Activated CD8-positive, alpha-beta T cell treated with anti-CD3 and anti-CD28 coated beads, Interleukin-2, amount 10 ng/mL, durations not matched to agents 7 days and 5 days (primary cell): ENCODE measurements around the gene KRTAP5-4. TPM values are rescaled to one million over a fixed set of nuclear protein-coding genes. Genes with fewer than 3 reads are reported as not detected.

ENCODE experiments used
- ATAC-seq: fragments of 150-1000 bp; cut with Tn5 transposase; one replicate; pipeline ENCODE4 v1.10.0; 2021; ENCODE audit warnings: moderate library complexity
- CTCF ChIA-PET: fragments of 350-600 bp; sonication (Branson Sonifier 250); formaldehyde crosslinking; loops from one replicate; lab custom pipeline; 2021; ENCODE audit warnings: antibody characterized with exemption; lab: Charles Lee
- POLR2A ChIA-PET: fragments of 350-600 bp; sonication (Branson Sonifier 250); formaldehyde crosslinking; loops from one replicate; lab custom pipeline; 2021; ENCODE audit warnings: antibody characterized with exemption; lab: Charles Lee
- DNase-seq: peaks from one replicate; pipeline ENCODE4 v3.0.0-alpha.2; 2020
- H3K27ac Mint-ChIP-seq: one replicate; pipeline ENCODE4 v1.8.0; 2021; ENCODE audit warnings: mild to moderate bottlenecking, mixed read lengths
- H3K27me3 Mint-ChIP-seq: one replicate; pipeline ENCODE4 v1.8.0; 2021; ENCODE audit warnings: low read depth, mixed read lengths
- H3K36me3 Mint-ChIP-seq: one replicate; pipeline ENCODE4 v1.8.0; 2021; ENCODE audit warnings: low read depth, mixed read lengths
- H3K4me1 Mint-ChIP-seq: one replicate; pipeline ENCODE4 v1.8.0; 2021; ENCODE audit warnings: low read depth, mixed read lengths
- H3K4me3 Mint-ChIP-seq: one replicate; pipeline ENCODE4 v1.8.0; 2021; ENCODE audit warnings: mild to moderate bottlenecking, mixed read lengths
- H3K9me3 Mint-ChIP-seq: one replicate; pipeline ENCODE4 v1.8.0; 2022; ENCODE audit warnings: mixed read lengths; ENCODE audit not compliant: insufficient read depth
- total RNA-seq, 2 experiments: library from RNA; stranded (reverse); gene quantifications; one replicate each; pipeline ENCODE4 v1.2.3, GENCODE V29; 2021

KRTAP5-4 gene
- total RNA-seq, 2 experiments from 2014 or later, result not detected

DNA sequence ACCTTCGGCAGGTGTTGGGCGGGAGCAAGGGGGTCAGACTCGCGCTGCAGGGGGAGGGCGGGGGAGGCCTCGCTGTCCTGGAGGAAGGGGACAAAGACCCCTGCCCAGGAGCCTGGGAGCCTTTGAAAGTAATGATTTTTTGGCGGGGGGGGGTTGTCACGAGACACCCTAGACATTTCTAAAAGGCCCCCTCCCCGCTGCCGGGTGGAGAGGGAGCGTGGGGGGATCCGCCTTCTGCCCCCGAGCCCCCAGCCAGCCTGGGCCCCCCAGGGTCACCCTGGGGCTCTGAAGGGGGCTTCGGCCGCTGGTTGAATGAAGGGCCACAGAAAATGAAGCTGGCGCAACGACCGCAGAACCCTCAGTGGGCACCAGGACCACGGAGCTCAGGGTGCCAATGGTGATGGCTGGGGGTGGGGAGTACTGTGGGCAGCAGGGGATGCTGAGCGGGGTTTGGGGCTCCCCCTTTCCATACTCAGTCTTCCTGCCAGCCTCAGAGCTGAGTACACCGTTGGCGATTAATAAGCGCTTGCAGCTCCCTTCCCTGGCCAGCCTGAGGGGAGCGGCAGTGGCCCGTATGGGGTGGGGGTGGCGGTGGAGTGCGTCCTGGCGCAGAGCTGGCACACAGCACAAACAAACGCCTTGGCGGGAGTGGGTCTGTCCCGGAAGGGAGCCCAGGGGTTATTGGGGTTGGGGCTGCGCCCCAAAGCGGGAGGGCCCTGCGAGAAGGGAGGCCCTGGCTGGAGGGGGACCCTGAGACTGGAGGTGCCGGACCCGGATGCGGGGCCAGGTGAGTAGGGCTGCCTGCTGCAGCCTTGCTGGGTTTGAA, 48.6 kb downstream of the KRTAP5-4 start:
- Mint-ChIP-seq H3K4me1 (peaks cover 15% of the 10 kb centered on the region), H3K27ac (no peak overlapping the region), H3K9me3 (no peaks in the 10 kb centered on the region), H3K27me3 (peaks cover 34% of the 10 kb centered on the region), H3K4me3 (no peak overlapping the region), H3K36me3 (no peaks in the 10 kb centered on the region)
- CTCF ChIA-PET, result interaction anchor here (1.3 to 4.9 kb wide), 4 partner anchors 9 to 26 kb away, joined by 4 to 48 read pairs (median 26); no protein-coding TSS in a partner anchor
- POLR2A ChIA-PET, result no interaction called here
- no peak for DNase-seq
- no peak for ATAC-seq

DNA sequence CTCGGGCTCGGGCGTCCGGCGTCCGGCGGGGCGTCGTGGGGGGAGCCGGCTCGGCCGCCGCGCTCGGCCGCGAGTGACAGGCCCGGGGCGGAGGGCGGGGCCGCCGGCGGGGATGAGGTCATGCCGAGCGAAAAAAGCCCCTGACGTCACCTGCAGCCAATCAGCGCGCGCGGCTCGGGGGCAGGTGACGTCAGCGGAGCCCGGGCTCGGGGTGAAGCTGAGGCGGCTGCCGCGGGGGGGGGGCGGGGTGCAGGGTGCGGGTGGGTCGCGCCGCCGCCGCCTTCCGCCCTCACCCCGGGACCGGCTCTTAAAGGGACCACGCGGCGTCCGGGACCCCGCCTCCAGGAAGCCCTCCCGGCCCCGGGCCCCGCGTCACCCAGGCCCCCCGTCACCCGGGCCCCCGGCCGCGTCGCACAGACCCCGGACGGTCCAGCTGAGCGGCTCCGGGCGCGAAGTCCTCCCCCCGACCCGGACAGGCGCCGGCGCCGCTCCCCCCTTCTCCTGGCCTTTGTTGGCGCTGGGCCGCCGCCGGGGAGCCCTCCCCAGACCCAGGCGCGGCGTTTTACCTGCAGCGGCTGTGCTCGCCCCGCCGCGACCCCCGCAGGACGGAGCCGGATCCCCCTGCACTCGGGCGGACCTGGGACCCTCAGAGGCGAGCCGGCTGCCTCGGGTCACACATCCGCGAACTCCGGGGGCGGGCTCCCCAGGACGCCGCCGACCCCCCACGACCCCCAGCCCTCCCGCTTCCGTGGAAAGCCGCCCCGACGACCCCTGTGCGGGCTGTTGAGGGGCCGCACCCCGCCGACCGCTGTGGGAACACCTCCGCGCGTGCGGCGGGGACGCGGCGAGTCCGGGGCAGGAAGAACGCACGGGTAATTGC, 49.5 kb downstream of the KRTAP5-4 start, which contains the start of gene DUSP8:
TSS of gene DUSP8 (minus strand) at position 75 of the 880 bp plus-strand sequence. CDS start 6,445 bp downstream, outside the sequence.
- ChIA-PET POLR2A (no interaction called here), CTCF (interaction anchor here (4.9 kb wide), 1 partner anchor 25 kb away, joined by 48 read pairs; no protein-coding TSS in a partner anchor)
- ATAC-seq, result peak; percentile 70
- Mint-ChIP-seq H3K27ac (no peak within 1 kb of the TSS), H3K4me3 (no peak within 1 kb of the TSS), H3K4me1 (peaks cover 15% of the 10 kb centered on the region), H3K36me3 (no peaks in the 10 kb centered on the region), H3K27me3 (peaks cover 32% of the 10 kb centered on the region), H3K9me3 (no peaks in the 10 kb centered on the region)
- peak; percentile 92 for DNase-seq

DNA sequence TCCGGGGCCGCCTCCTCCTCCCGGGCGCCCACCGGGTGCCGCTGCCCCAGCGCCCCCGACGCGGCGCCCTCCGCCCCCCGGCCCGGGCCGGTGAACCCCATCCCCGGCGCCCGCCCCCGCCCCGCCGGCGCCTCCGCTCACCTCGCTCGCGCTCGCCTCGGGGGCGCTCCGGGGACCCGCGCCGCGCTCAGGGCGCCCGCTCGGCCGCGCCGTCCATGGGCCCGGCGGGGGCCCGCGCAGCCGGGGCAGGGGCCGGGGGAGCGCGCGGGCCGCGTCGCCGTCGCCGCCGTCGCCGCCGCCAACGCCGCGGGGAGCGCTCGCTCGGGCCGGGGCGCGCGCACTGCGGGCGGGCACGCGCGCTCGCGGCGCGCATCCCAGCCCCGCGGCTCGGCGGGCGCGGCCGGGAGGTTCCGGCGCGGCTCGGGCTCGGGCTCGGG, 50.2 kb downstream of the KRTAP5-4 start:
- H3K4me1 Mint-ChIP-seq, result peaks cover 15% of the 10 kb centered on the region
- DNase-seq, result no peak
- H3K4me3 Mint-ChIP-seq, result no peak overlapping the region
- ChIA-PET CTCF (no interaction called here), POLR2A (no interaction called here)
- H3K36me3 Mint-ChIP-seq, result no peaks in the 10 kb centered on the region
- H3K9me3 Mint-ChIP-seq, result no peaks in the 10 kb centered on the region
- H3K27ac Mint-ChIP-seq, result no peak overlapping the region
- H3K27me3 Mint-ChIP-seq, result peaks cover 31% of the 10 kb centered on the region
- ATAC-seq, result no peak

Other genes starting within 250 kb of the KRTAP5-4 start
- gene BRSK2, start 232.2 kb downstream of the KRTAP5-4 start, total RNA-seq, result under 1 TPM in 1 of 2 experiments, not detected in 1; 0.39 TPM
- 10 to 100 TPM; 29.3 to 31.6 TPM for gene MOB2, start 135.4 kb downstream of the KRTAP5-4 start, total RNA-seq
- under 1 TPM; 0.13 TPM for gene DUSP8, start 49.9 kb downstream of the KRTAP5-4 start, total RNA-seq
- not detected for gene KRTAP5-1, start 36.9 kb downstream of the KRTAP5-4 start, total RNA-seq
- not detected for gene KRTAP5-2, start 23.8 kb downstream of the KRTAP5-4 start, total RNA-seq
- gene KRTAP5-3, start 13.7 kb downstream of the KRTAP5-4 start, total RNA-seq, result not detected
- not detected for gene KRTAP5-5, start 7.6 kb upstream of the KRTAP5-4 start, total RNA-seq
- gene KRTAP5-6, start 75.1 kb upstream of the KRTAP5-4 start, total RNA-seq, result not detected
- gene IFITM10, start 128.5 kb upstream of the KRTAP5-4 start, total RNA-seq, result 1 to 10 TPM in 1 of 2 experiments, under 1 TPM in 1; 0.63 to 1.0 TPM
- 100 to 1,000 TPM; 153 to 172 TPM for gene CTSD, start 141.8 kb upstream of the KRTAP5-4 start, total RNA-seq
- gene SYT8, start 212.9 kb upstream of the KRTAP5-4 start, total RNA-seq, result not detected
- gene TNNI2, start 216.8 kb upstream of the KRTAP5-4 start, total RNA-seq, result under 1 TPM in 1 of 2 experiments, not detected in 1; 0.50 TPM
- 100 to 1,000 TPM; 463 to 477 TPM for gene LSP1, start 230.9 kb upstream of the KRTAP5-4 start, total RNA-seq